Ovary (tissue), 9 donors: ENCODE measurements around the gene MAN2A1. TPM values are rescaled to one million over a fixed set of nuclear protein-coding genes. Genes with fewer than 3 reads are reported as not detected.

ENCODE experiments used
- DNase-seq, 5 donors: peaks; one replicate each; pipeline ENCODE4 v3.0.0-alpha.2; 2019 to 2020
- H3K27ac ChIP-seq, 2 donors: fragments of 200-600 bp; one replicate each; pipeline versions ENCODE4 v1.5.1 to v1.8.0; 2019 to 2022
- H3K27me3 ChIP-seq: fragments of 200-600 bp; one replicate; pipeline ENCODE4 v1.8.0; 2022
- H3K36me3 ChIP-seq: fragments of 200-600 bp; sonication (generic); one replicate; pipeline ENCODE4 v1.5.1; 2019
- H3K4me1 ChIP-seq: one replicate; pipeline ENCODE4 v1.8.1; 2013; ENCODE audit warnings: mild to moderate bottlenecking, moderate library complexity; ENCODE audit not compliant: insufficient read depth
- H3K4me3 ChIP-seq: fragments of 200-600 bp; sonication (generic); one replicate; pipeline ENCODE4 v1.5.1; 2017
- H3K9me3 ChIP-seq, 2 donors: fragments of 200-600 bp in 1 of 2; sonication (generic) in 1 of 2; one replicate each; pipeline versions ENCODE4 v1.5.1 to v1.8.1; 2013 to 2019; ENCODE audit warnings: mild to moderate bottlenecking in 1 of 2, moderate library complexity in 1 of 2
- EP300 ChIP-seq: sonication (generic); formaldehyde crosslinking; IDR thresholded peaks from one replicate; pipeline ENCODE4 v1.6.1; 2017; ENCODE audit warnings: antibody characterized with exemption
- POLR2A ChIP-seq: fragments of 450-650 bp; IDR thresholded peaks from one replicate; pipeline ENCODE4 v1.6.1; 2017; ENCODE audit warnings: antibody characterized with exemption, mild to moderate bottlenecking, moderate library complexity
- WGBS, 3 donors: extraction: QIAGEN DNeasy Blood & Tissue Kit in 1 of 3; methylation state at CpG; one replicate each; pipeline versions ENCODE4 v1.1.5 to v1.1.7; 2013 to 2017; 5-methylcytosine and 5-hydroxymethylcytosine counted together
- intact Hi-C, 4 donors: fragments of 100-400 bp; cut with DNase I; formaldehyde crosslinking; loops; one replicate each; pipeline versions ENCODE4 v1.11.0 to v1.15.1; 2022 to 2023
- polyA plus RNA-seq, 2 donors: library from polyadenylated mRNA; stranded (reverse); fragments of 200-250 nt in 1 of 2; fragments of 350-450 nt in 1 of 2; fragmentation: Illumina TruSeq in 1 of 2; extraction: RNeasy Lipid Tissue Mini Kit (QIAGEN cat#74804) in 1 of 2; gene quantifications; one replicate each; pipeline ENCODE4 v1.2.3, GENCODE V29; 2013 to 2014
- total RNA-seq, 7 donors: library from RNA; depleted of rRNA in 2 of 7; stranded (reverse); fragments of >200 nt in 2 of 7; fragmentation: NEBNext Ultra II Directional in 3 of 7; extraction: Animal tissue kit (Norgen Biotek cat#: 25700) in 3 of 7; gene quantifications; one replicate each; pipeline versions ENCODE4 v1.1.0 to v1.2.4, GENCODE V29; 2016 to 2023
- TF ChIP-seq, protein P1 (sequence below), 3 donors: fragments of 450-650 bp in 2 of 3; fragments of 200-600 bp in 1 of 3; IDR thresholded peaks; one replicate each; pipeline versions ENCODE4 v1.5.1 to v1.8.0; 2016 to 2022; ENCODE audit warnings: antibody characterized with exemption in 3 of 3, mild to moderate bottlenecking in 1 of 3
- donor health status: DM: no; HTN: no; CAD: no; lungs with moderate emphysema.
- donor health status: DM: no; HTN: no; CAD: no.
- donor health status: Bipolar disorder and iron deficiency.
- donor health status: DM: yes; HTN: yes; CAD: no.
- donor health status: DM: no; HTN: no; CAD: no.
- donor health status: DM: yes; HTN: yes; CAD: no.

The MAN2A1 gene
- total and polyA plus RNA-seq, 9 donors = 10.7 to 56.5 (median 31.1) TPM

- whole genome bisulfite sequencing, 3 donors = 100% methylated on average over 1 of the region's 1 CpG
- DNase-seq = no peak
- TF ChIP-seq, protein P1, sequence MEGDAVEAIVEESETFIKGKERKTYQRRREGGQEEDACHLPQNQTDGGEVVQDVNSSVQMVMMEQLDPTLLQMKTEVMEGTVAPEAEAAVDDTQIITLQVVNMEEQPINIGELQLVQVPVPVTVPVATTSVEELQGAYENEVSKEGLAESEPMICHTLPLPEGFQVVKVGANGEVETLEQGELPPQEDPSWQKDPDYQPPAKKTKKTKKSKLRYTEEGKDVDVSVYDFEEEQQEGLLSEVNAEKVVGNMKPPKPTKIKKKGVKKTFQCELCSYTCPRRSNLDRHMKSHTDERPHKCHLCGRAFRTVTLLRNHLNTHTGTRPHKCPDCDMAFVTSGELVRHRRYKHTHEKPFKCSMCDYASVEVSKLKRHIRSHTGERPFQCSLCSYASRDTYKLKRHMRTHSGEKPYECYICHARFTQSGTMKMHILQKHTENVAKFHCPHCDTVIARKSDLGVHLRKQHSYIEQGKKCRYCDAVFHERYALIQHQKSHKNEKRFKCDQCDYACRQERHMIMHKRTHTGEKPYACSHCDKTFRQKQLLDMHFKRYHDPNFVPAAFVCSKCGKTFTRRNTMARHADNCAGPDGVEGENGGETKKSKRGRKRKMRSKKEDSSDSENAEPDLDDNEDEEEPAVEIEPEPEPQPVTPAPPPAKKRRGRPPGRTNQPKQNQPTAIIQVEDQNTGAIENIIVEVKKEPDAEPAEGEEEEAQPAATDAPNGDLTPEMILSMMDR (IDR thresholded peaks at IDR 0.05) = no peak
- no peak for TF ChIP-seq EP300
- no peak for TF ChIP-seq POLR2A
- no peaks in the 10 kb centered on the region for H3K36me3 ChIP-seq
- H3K9me3 ChIP-seq = no peaks in the 10 kb centered on the region
- H3K27ac ChIP-seq = no peak overlapping the region
- H3K4me3 ChIP-seq = no peak overlapping the region
- intact Hi-C loops = no loop called here
- H3K4me1 ChIP-seq = no peaks in the 10 kb centered on the region
- no peaks in the 10 kb centered on the region for H3K27me3 ChIP-seq
Measured at GRCh38 chr5:109838157-109838556, 148.4 kb downstream of the MAN2A1 start.

GRCh38 chr5:109844148-109844547 lies 154.4 kb downstream of the MAN2A1 start:
- Histone ChIP-seq H3K27ac (no peak overlapping the region), H3K27me3 (no peaks in the 10 kb centered on the region), H3K4me1 (no peaks in the 10 kb centered on the region), H3K9me3 (no peaks in the 10 kb centered on the region), H3K4me3 (no peak overlapping the region), H3K36me3 (no peaks in the 10 kb centered on the region)
- no peak for DNase-seq
- TF ChIP-seq, protein P1 (IDR thresholded peaks at IDR 0.05) = no peak
- TF ChIP-seq EP300 (no peak), POLR2A (no peak)
- 81 to 85% (median 84%) methylated on average over 4 of the region's 4 CpGs for WGBS, 3 donors
- intact Hi-C loops = no loop called here

DNA sequence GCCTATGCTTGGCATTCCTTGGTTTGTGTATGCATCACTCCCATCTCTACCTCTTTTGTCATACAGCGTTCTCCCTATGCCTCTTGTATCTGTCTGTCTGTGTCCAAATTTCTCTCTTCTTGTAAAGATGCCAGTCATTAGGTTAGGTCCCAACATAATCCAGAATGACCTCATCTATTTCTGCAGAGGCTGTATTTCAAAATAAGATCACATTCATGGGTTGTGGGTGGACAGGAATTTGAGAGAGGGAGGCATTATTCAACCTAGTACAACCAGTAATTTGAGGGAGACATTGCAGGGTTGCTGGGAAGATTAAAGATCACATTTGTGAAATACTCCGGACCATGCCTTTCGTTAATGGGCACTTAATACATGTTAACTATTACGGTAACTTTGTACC lies 155.0 kb downstream of the MAN2A1 start:
- H3K27me3 ChIP-seq = no peaks in the 10 kb centered on the region
- intact Hi-C loops = no loop called here
- no peaks in the 10 kb centered on the region for H3K9me3 ChIP-seq
- no peaks in the 10 kb centered on the region for H3K4me1 ChIP-seq
- no peaks in the 10 kb centered on the region for H3K36me3 ChIP-seq
- no peak overlapping the region for H3K27ac ChIP-seq
- WGBS, 3 donors = 73 to 82% (median 74%) methylated on average over 4 of the region's 4 CpGs
- H3K4me3 ChIP-seq = no peak overlapping the region
- no peak for TF ChIP-seq POLR2A
- TF ChIP-seq, protein P1 (IDR thresholded peaks at IDR 0.05) = no peak
- TF ChIP-seq EP300 = no peak
- DNase-seq = no peak

- H3K36me3 ChIP-seq = no peaks in the 10 kb centered on the region
- no peaks in the 10 kb centered on the region for H3K27me3 ChIP-seq
- intact Hi-C loops = no loop called here
- H3K27ac ChIP-seq = no peak overlapping the region
- no peaks in the 10 kb centered on the region for H3K4me1 ChIP-seq
- no peak for DNase-seq
- H3K9me3 ChIP-seq = no peaks in the 10 kb centered on the region
- 96 to 98% (median 97%) methylated on average over 3 of the region's 3 CpGs for WGBS, 3 donors
- H3K4me3 ChIP-seq = no peak overlapping the region
- no peak for TF ChIP-seq EP300
- TF ChIP-seq, protein P1 (IDR thresholded peaks at IDR 0.05) = no peak
- TF ChIP-seq POLR2A = no peak
Measured at GRCh38 chr5:109848130-109848529, 158.4 kb downstream of the MAN2A1 start.
